H9 (cell line): ENCODE measurements around the gene CCNT1. TPM values are rescaled to one million over a fixed set of nuclear protein-coding genes. Genes with fewer than 3 reads are reported as not detected.

ENCODE experiments used
- DNase-seq: peaks from one replicate; pipeline ENCODE4 v3.0.0-alpha.2; 2017
- H2AFZ ChIP-seq: one replicate; pipeline ENCODE4 v1.6.1; 2013; ENCODE audit warnings: mild to moderate bottlenecking, low read length, control low read depth, moderate library complexity
- H2AK5ac ChIP-seq: 2 replicates; pipeline ENCODE4 v1.6.1; 2013; ENCODE audit warnings: low read length, control low read depth, mixed read lengths; ENCODE audit not compliant: insufficient read length
- H2BK120ac ChIP-seq: one replicate; pipeline ENCODE4 v1.6.1; 2013; ENCODE audit warnings: low read depth, mild to moderate bottlenecking, low read length, control low read depth, inconsistent platforms; ENCODE audit not compliant: poor library complexity, severe bottlenecking
- H2BK12ac ChIP-seq: 2 replicates; pipeline ENCODE4 v1.6.1; 2013; ENCODE audit warnings: low read length, control low read depth, mixed read lengths, low read depth; ENCODE audit not compliant: insufficient read length
- H2BK15ac ChIP-seq: 2 replicates; pipeline ENCODE4 v1.6.1; 2013; ENCODE audit warnings: low read depth, low read length, control low read depth
- H2BK20ac ChIP-seq: one replicate; pipeline ENCODE4 v1.6.1; 2013; ENCODE audit warnings: low read depth, mild to moderate bottlenecking, low read length, control low read depth, inconsistent platforms; ENCODE audit not compliant: poor library complexity, severe bottlenecking
- H2BK5ac ChIP-seq: 2 replicates; pipeline ENCODE4 v1.6.1; 2013; ENCODE audit warnings: low read length, control low read depth, mixed read lengths; ENCODE audit not compliant: insufficient read length
- H3K14ac ChIP-seq: 2 replicates; pipeline ENCODE4 v1.6.1; 2013; ENCODE audit warnings: low read length, control low read depth; ENCODE audit not compliant: insufficient read depth
- H3K18ac ChIP-seq: 2 replicates; pipeline ENCODE4 v1.6.1; 2013; ENCODE audit warnings: low read depth, mild to moderate bottlenecking, mixed read lengths, low read length, control low read depth; ENCODE audit not compliant: insufficient read length
- H3K23ac ChIP-seq: 2 replicates; pipeline ENCODE4 v1.6.1; 2013; ENCODE audit warnings: low read length, control low read depth, mixed read lengths, low read depth; ENCODE audit not compliant: insufficient read length
- H3K23me2 ChIP-seq: 2 replicates; pipeline ENCODE4 v1.6.1; 2013; ENCODE audit warnings: low read depth, mild to moderate bottlenecking, mixed read lengths, low read length, control low read depth; ENCODE audit not compliant: insufficient read length, poor library complexity, severe bottlenecking
- H3K27ac ChIP-seq: 2 replicates; pipeline ENCODE4 v1.5.1; 2013; ENCODE audit warnings: low read length, control low read depth, mixed read lengths, low read depth; ENCODE audit not compliant: insufficient read length
- H3K27me3 ChIP-seq: 2 replicates; pipeline ENCODE4 v1.6.1; 2013; ENCODE audit warnings: low read length, control low read depth, inconsistent platforms; ENCODE audit not compliant: insufficient read depth
- H3K4ac ChIP-seq: 2 replicates; pipeline ENCODE4 v1.6.1; 2013; ENCODE audit warnings: low read depth, mild to moderate bottlenecking, control low read depth, inconsistent platforms, low read length, moderate library complexity
- H3K4me1 ChIP-seq: 2 replicates; pipeline ENCODE4 v1.6.1; 2013; ENCODE audit warnings: low read length, control low read depth, inconsistent platforms; ENCODE audit not compliant: insufficient read depth
- H3K4me2 ChIP-seq: 2 replicates; pipeline ENCODE4 v1.6.1; 2013; ENCODE audit warnings: low read length, control low read depth, mixed read lengths; ENCODE audit not compliant: insufficient read length, insufficient read depth
- H3K56ac ChIP-seq: 2 replicates; pipeline ENCODE4 v1.6.1; 2013; ENCODE audit warnings: low read depth, mild to moderate bottlenecking, mixed read lengths, low read length, control low read depth; ENCODE audit not compliant: insufficient read length
- H3K79me1 ChIP-seq: 2 replicates; pipeline ENCODE4 v1.6.1; 2013; ENCODE audit warnings: low read depth, mild to moderate bottlenecking, moderate library complexity, low read length, control low read depth, inconsistent platforms; ENCODE audit not compliant: insufficient read depth, poor library complexity, severe bottlenecking
- H3K79me2 ChIP-seq: 2 replicates; pipeline ENCODE4 v1.6.1; 2013; ENCODE audit warnings: low read length, control low read depth, inconsistent platforms; ENCODE audit not compliant: insufficient read depth
- H3K9ac ChIP-seq: 2 replicates; pipeline ENCODE4 v1.6.1; 2013; ENCODE audit warnings: low read length, control low read depth, mixed read lengths; ENCODE audit not compliant: insufficient read length; ENCODE audit errors: extremely low read depth
- H3K9me3 ChIP-seq: one replicate; pipeline ENCODE4 v1.6.1; 2013; ENCODE audit warnings: low read depth, low read length, inconsistent platforms; ENCODE audit not compliant: control insufficient read depth
- H3T11ph ChIP-seq: one replicate; pipeline ENCODE4 v1.6.1; 2013; ENCODE audit warnings: mild to moderate bottlenecking, low read length, control low read depth, inconsistent platforms
- H4K20me1 ChIP-seq: one replicate; pipeline ENCODE4 v1.6.1; 2013; ENCODE audit not compliant: control insufficient read depth, insufficient read length, insufficient read depth
- H4K5ac ChIP-seq: 2 replicates; pipeline ENCODE4 v1.6.1; 2013; ENCODE audit warnings: low read depth, mild to moderate bottlenecking, mixed read lengths, low read length, control low read depth; ENCODE audit not compliant: insufficient read length
- H4K8ac ChIP-seq: replicated peaks from 2 replicates; pipeline ENCODE4 v1.6.1; 2013; ENCODE audit warnings: low read length, control low read depth, mixed read lengths, low read depth; ENCODE audit not compliant: insufficient read length
- H4K91ac ChIP-seq: 2 replicates; pipeline ENCODE4 v1.6.1; 2013; ENCODE audit warnings: low read depth, mild to moderate bottlenecking, moderate library complexity, mixed read lengths, low read length, control low read depth; ENCODE audit not compliant: insufficient read length
- H3K27ac Mint-ChIP-seq, 3 experiments: 2 replicates in 2 of 3; 3 replicates in 1 of 3; pipeline ENCODE4 v1.8.0; 2020 to 2021; ENCODE audit warnings: mixed read lengths in 3 of 3, mild to moderate bottlenecking in 1 of 3, moderate library complexity in 1 of 3
- H3K27me3 Mint-ChIP-seq: 2 replicates; pipeline ENCODE4 v1.8.0; 2021; ENCODE audit warnings: low read depth, mild to moderate bottlenecking, moderate library complexity, mixed read lengths
- H3K36me3 Mint-ChIP-seq, 3 experiments: 2 replicates in 2 of 3; 3 replicates in 1 of 3; pipeline ENCODE4 v1.8.0; 2020 to 2021; ENCODE audit warnings: low read depth in 3 of 3, mixed read lengths in 3 of 3; ENCODE audit not compliant: insufficient read depth in 1 of 3
- H3K4me1 Mint-ChIP-seq, 2 experiments: 2 replicates each; pipeline ENCODE4 v1.8.0; 2020; ENCODE audit warnings: mixed read lengths in 2 of 2
- H3K4me3 Mint-ChIP-seq, 2 experiments: 2 replicates in 1 of 2; 3 replicates in 1 of 2; pipeline ENCODE4 v1.8.0; 2020 to 2021; ENCODE audit warnings: mild to moderate bottlenecking in 2 of 2, mixed read lengths in 2 of 2, moderate library complexity in 1 of 2
- H3K9me3 Mint-ChIP-seq, 2 experiments: 2 replicates in 1 of 2; 3 replicates in 1 of 2; pipeline ENCODE4 v1.8.0; 2020; ENCODE audit warnings: mild to moderate bottlenecking in 2 of 2, mixed read lengths in 2 of 2, moderate library complexity in 1 of 2
- WGBS: extraction: QIAGEN DNeasy Blood & Tissue Kit; methylation state at CpG from one replicate; pipeline ENCODE4 v1.1.7; 2013; ENCODE audit warnings: missing lambda C conversion rate, low lambda C conversion rate, mixed read lengths; ENCODE audit not compliant: insufficient read length; ENCODE audit errors: extremely low coverage; 5-methylcytosine and 5-hydroxymethylcytosine counted together
- total RNA-seq: library from RNA; stranded (reverse); gene quantifications from 2 replicates; pipeline ENCODE4 v1.2.1, GENCODE V29; 2021
- TF ChIP-seq, protein P1 (sequence below): fragments of 200-600 bp; sonication (generic); conservative IDR thresholded peaks from 3 replicates; pipeline ENCODE4 v1.8.0; 2021; ENCODE audit warnings: antibody characterized with exemption, mild to moderate bottlenecking

The CCNT1 gene
- total RNA-seq, 1 experiment from 2014 or later = 53.1 TPM

DNA sequence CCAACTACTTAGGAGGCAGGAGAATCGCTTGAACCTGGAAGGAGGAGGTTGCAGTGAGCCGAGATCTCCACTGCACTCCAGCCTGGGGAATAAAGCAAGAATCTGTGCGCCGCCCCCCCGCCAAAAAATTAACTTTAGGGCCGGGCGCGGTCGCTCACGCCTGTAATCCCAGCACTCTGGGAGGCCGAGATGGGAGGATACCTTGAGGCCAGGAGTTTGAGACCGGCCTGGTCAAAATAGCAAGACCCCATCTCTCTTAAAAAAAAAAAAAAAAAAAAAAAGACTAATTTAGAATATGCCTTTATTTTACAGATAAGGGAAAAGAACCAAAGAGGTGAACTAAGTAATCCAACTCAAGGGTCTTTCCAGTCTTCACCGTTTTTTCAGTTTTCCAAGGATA, 35.6 kb downstream of the CCNT1 start:
- DNase-seq = no peak
- Histone ChIP-seq H3K79me1 (peaks cover 18% of the 10 kb centered on the region), H3K9me3 (no peaks in the 10 kb centered on the region), H3K27ac (no peak overlapping the region), H3K4me2 (peak overlapping the region; percentile 99), H2BK20ac (no peak overlapping the region), H2BK15ac (no peak overlapping the region), H3K27me3 (no peaks in the 10 kb centered on the region), H4K5ac (no peak overlapping the region), H3K56ac (no peak overlapping the region), H2BK120ac (no peak overlapping the region), H3K23me2 (peaks cover 3% of the 10 kb centered on the region), H3T11ph (no peak overlapping the region), H4K20me1 (peaks cover 2% of the 10 kb centered on the region), H4K8ac (no peak overlapping the region), H3K4me1 (peaks cover 6% of the 10 kb centered on the region), H3K23ac (no peak overlapping the region), H3K4ac (no peak overlapping the region), H3K14ac (no peak overlapping the region), H2BK5ac (no peak overlapping the region), H3K18ac (no peak overlapping the region), H3K79me2 (peaks cover 35% of the 10 kb centered on the region), H4K91ac (no peak overlapping the region), H2AK5ac (no peak overlapping the region), H2AFZ (no peak overlapping the region), H2BK12ac (no peak overlapping the region), H3K9ac (peak overlapping the region; percentile 98)
- TF ChIP-seq, protein P1, sequence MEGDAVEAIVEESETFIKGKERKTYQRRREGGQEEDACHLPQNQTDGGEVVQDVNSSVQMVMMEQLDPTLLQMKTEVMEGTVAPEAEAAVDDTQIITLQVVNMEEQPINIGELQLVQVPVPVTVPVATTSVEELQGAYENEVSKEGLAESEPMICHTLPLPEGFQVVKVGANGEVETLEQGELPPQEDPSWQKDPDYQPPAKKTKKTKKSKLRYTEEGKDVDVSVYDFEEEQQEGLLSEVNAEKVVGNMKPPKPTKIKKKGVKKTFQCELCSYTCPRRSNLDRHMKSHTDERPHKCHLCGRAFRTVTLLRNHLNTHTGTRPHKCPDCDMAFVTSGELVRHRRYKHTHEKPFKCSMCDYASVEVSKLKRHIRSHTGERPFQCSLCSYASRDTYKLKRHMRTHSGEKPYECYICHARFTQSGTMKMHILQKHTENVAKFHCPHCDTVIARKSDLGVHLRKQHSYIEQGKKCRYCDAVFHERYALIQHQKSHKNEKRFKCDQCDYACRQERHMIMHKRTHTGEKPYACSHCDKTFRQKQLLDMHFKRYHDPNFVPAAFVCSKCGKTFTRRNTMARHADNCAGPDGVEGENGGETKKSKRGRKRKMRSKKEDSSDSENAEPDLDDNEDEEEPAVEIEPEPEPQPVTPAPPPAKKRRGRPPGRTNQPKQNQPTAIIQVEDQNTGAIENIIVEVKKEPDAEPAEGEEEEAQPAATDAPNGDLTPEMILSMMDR = no peak
- Mint-ChIP-seq H3K36me3 (peaks cover 35 to 56% (median 52%) of the 10 kb centered on the region in 3 experiments; a peak in 6 of 7 replicates), H3K4me3 (peak overlapping the region; percentile 97 to 99), H3K9me3 (no peaks in the 10 kb centered on the region), H3K4me1 (peaks cover 22 to 28% of the 10 kb centered on the region in 2 experiments), H3K27ac (peak overlapping the region in 2 of 3 experiments; percentile 99; a peak in 5 of 7 replicates), H3K27me3 (peaks cover 1% of the 10 kb centered on the region; the same call in 1 of the 2 replicates)
- no CpG with 5 or more reads among the region's 13 CpGs for WGBS
